ENCODE results near the gene VWA5B2.

The VWA5B2 gene

DNA sequence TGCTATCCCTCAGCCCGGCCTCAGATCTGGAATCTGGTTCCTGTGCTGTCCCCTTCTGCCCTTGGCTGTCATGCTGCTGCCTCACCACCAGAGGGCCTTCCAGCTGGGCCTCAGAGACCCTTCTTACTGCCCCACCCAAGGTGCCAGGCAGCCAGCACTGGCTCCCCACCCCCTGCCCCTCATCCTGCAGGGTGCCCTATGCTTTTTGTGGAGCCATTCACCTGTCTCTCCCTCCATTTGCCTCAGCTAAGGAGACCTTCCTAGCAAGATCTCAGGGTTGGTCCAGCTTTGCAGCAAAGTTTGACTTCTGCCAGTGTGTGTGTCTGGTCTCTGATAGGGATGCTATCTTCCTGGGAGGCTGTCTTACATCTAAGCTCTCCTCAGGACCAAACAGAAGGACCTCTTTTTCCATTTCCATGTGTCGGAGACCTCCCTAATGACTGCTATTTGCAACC is 1.9 kb upstream of the VWA5B2 start:
- TF ChIP-seq, protein P1, sequence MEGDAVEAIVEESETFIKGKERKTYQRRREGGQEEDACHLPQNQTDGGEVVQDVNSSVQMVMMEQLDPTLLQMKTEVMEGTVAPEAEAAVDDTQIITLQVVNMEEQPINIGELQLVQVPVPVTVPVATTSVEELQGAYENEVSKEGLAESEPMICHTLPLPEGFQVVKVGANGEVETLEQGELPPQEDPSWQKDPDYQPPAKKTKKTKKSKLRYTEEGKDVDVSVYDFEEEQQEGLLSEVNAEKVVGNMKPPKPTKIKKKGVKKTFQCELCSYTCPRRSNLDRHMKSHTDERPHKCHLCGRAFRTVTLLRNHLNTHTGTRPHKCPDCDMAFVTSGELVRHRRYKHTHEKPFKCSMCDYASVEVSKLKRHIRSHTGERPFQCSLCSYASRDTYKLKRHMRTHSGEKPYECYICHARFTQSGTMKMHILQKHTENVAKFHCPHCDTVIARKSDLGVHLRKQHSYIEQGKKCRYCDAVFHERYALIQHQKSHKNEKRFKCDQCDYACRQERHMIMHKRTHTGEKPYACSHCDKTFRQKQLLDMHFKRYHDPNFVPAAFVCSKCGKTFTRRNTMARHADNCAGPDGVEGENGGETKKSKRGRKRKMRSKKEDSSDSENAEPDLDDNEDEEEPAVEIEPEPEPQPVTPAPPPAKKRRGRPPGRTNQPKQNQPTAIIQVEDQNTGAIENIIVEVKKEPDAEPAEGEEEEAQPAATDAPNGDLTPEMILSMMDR (IDR thresholded peaks at IDR 0.05; ENCODE audit: insufficient read depth, low read length, missing control alignments), result peak; percentile 83
- POLR2A ChIA-PET, result no interaction called here
- CTCF ChIA-PET, result interaction anchor here (0.6 to 3.4 kb wide), 39 partner anchors 11 to 332 kb away, joined by 3 to 51 read pairs (median 4); partner anchors contain the start of genes EEF1AKMT4 and EIF2B5
- DNase-seq (ENCODE audit: low read depth, low spot score), result no peak
- no peak overlapping the region for H3K4me3 ChIP-seq (ENCODE audit: low read depth, low read length)

DNA sequence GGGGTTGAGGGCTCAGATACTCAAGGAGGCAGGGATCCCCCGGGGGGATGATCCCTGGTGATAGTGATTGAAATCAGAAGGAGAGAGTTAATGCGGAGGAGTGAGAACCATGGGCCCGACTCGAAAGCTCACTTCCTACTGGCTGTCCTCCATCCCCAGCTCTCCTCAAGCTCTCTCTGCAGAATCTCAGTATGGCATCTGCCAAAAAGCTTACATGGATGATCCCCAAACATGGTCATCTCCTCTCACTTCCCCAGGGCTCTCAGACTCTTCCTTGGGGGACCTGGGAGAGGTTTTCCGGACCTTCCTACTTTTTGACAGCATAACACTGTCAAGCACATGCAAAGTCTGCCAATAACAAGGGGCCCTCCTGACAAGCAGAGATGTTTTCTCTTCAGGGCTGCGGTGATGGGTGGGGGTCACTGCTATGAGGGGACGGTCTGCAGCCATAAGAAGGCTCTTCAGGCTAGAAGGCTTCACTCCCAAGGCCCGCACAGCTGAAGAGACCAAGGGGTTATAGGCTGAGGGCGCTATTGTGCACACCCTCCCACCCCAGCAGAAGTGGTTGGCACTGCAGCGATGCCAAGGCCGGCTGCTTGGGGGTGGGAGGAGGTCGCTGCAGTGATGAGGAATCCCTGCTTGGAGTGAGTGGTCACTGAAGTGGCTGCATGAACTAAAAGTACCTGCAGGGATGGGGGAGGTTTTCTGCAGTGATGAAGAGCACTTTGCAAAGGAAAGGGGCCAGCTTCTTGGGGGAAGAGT is 828 bp upstream of the VWA5B2 start:
- ChIA-PET POLR2A (no interaction called here), CTCF (interaction anchor here (0.7 to 3.4 kb wide), 29 partner anchors 10 to 333 kb away, joined by 3 to 51 read pairs (median 5); partner anchors contain the start of genes EEF1AKMT4 and EIF2B5)
- no peak for DNase-seq (ENCODE audit: low read depth, low spot score)
- no peak overlapping the region for H3K4me3 ChIP-seq (ENCODE audit: low read depth, low read length)
- TF ChIP-seq, protein P1 (IDR thresholded peaks at IDR 0.05; ENCODE audit: insufficient read depth, low read length, missing control alignments), result no peak

DNA sequence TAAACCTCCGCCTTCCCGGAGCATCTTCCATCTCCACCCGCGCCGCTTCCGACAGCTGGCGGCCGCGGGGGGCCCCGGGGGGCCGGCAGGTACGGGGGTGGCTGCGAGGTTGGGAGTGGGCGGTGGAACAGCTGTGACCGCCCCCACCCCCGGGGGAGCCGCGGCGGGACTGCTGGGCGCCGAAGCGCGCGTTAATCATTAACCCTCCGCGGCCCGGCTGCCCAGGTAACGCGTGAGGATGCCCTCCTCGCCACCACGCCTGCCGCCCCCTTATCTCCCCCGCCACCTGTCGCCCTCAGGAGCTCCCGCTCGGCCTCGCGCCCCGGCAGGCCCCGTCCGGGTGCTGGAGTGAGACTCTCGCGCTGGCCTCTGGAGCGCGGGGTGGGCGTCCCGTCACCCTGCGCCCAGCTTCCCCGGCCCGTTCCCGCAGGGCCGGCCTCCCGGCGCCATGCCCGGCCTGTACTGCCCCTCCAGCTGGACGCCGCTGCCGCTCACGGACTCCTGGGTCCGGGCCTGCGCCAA is 757 bp downstream of the VWA5B2 start:
- H3K4me3 ChIP-seq (ENCODE audit: low read depth, low read length), result no peak overlapping the region
- ChIA-PET CTCF (interaction anchor here (1.1 to 2.5 kb wide), 5 partner anchors 10 to 20 kb away, joined by 3 to 6 read pairs (median 6); no protein-coding TSS in a partner anchor), POLR2A (no interaction called here)
- no peak for DNase-seq (ENCODE audit: low read depth, low spot score)
- TF ChIP-seq, protein P1 (IDR thresholded peaks at IDR 0.05; ENCODE audit: insufficient read depth, low read length, missing control alignments), result no peak

DNA sequence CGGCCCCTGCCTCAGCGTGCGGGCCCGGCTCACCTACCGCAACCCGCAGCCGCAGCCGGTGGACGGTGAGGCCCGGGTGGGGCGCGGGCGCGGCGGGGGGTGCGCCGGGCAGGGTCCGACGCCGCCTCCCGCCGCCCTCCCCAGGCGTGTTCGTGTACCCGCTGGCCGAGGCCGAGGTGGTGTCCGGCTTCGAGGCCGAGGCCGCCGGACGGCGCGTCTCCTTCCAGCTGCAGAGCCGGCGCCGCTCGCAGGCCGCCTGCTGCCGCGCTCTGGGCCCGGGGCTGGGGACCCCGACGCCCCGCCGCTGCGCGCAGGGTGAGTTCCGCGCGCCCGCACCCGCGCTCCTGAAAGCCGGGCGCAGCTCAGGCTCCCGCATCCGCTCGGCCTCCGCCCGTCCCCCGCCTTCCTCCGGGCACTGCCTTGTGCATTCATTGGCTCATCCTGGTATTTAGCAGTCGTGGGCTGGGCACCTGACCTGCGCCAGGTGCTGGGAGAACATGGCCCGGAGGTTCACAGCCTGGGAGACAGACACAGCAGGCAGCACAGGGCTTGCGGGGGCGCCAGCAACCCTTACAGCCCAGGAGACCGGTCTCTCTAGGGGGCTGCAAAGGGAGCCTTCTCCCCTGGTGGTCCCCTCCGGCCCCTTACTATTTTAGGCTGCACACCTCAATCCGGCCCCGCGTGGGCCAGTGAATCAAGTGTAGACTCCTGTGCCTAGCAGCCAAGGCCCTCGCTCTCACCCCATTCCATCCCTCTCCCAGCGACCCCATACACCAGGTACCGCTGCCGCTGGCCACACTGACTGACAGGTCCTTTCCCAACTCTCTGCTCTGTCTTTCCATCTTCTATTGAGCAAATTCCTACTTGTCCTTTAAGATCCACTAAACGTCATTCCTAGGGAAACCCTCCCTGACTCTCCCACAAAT is 1.5 kb downstream of the VWA5B2 start:
- ChIA-PET CTCF (interaction anchor here (0.6 to 2.5 kb wide), 6 partner anchors 8 to 19 kb away, joined by 3 to 6 read pairs (median 5); no protein-coding TSS in a partner anchor), POLR2A (no interaction called here)
- DNase-seq (ENCODE audit: low read depth, low spot score), result no peak
- TF ChIP-seq, protein P1 (IDR thresholded peaks at IDR 0.05; ENCODE audit: insufficient read depth, low read length, missing control alignments), result no peak
- H3K4me3 ChIP-seq (ENCODE audit: low read depth, low read length), result no peak overlapping the region

DNA sequence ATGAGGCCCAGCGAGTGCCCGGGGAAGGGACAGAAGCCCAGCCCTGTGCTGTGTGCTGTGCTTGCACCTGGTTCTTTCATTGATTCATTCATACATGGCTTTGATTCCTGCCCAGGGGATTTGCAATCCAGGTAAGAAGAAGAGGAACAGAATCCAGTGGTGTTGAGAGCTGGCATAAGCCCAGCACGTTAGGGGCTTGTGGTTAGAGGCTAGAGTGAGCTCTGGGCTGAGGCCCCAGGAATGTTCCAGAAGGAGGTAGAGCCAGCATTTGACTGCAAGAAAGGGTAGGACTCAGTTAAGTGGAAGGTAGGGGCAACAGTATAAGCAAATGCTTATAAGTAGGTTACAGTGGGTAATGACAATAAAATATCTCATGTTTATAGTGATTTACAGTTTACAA is 2.3 kb downstream of the VWA5B2 start:
- DNase-seq (ENCODE audit: low read depth, low spot score), result no peak
- TF ChIP-seq, protein P1 (IDR thresholded peaks at IDR 0.05; ENCODE audit: insufficient read depth, low read length, missing control alignments), result no peak
- CTCF ChIA-PET, result interaction anchor here (0.6 to 2.5 kb wide), 5 partner anchors 9 to 20 kb away, joined by 3 to 8 read pairs (median 4); partner anchors contain the start of gene EEF1AKMT4
- POLR2A ChIA-PET, result no interaction called here
- no peak overlapping the region for H3K4me3 ChIP-seq (ENCODE audit: low read depth, low read length)
